HEK293 (cell line): ENCODE measurements around the gene FAM78A.

Experiments
- CTCF ChIA-PET: fragments of 350-600 bp; formaldehyde crosslinking; extraction: SDS; loops from one replicate; lab custom pipeline; 2021; ENCODE audit warnings: antibody characterized with exemption; lab: Yijun Ruan, JAX
- POLR2A ChIA-PET: fragments of 300-600 bp; formaldehyde crosslinking; extraction: SDS; loops from one replicate; lab custom pipeline; 2020; ENCODE audit warnings: antibody characterized with exemption, inconsistent platforms; lab: Yijun Ruan, JAX
- H3K27ac ChIP-seq: fragments of 200-500 bp; sonication (Bioruptor generic); 2 replicates; pipeline ENCODE4 v1.5.1; 2014; ENCODE audit warnings: low read depth, low read length, control low read depth, inconsistent platforms; ENCODE audit errors: extremely low read depth
- H3K36me3 ChIP-seq, 2 experiments: fragments of 200-500 bp in 1 of 2; sonication (Bioruptor generic) in 1 of 2; 1 replicate in 1 of 2; 2 replicates in 1 of 2; pipeline ENCODE4 v1.5.1; 2014 to 2017; ENCODE audit warnings: inconsistent platforms in 2 of 2, low read length in 2 of 2; ENCODE audit not compliant: control insufficient read depth in 2 of 2, insufficient read depth in 1 of 2
- H3K4me1 ChIP-seq: fragments of 200-500 bp; sonication (Bioruptor generic); 2 replicates; pipeline ENCODE4 v1.5.1; 2014; ENCODE audit warnings: mild to moderate bottlenecking, low read length, inconsistent platforms; ENCODE audit not compliant: control insufficient read depth, insufficient read depth
- H3K4me3 ChIP-seq: 2 replicates; pipeline ENCODE4 v1.5.1; 2011; ENCODE audit warnings: low read depth, mild to moderate bottlenecking, control low read depth, low read length, moderate library complexity
- H3K9me3 ChIP-seq: fragments of 200-500 bp; sonication (Bioruptor generic); 2 replicates; pipeline ENCODE4 v1.5.1; 2014; ENCODE audit warnings: low read depth, low read length, inconsistent platforms; ENCODE audit not compliant: control insufficient read depth, insufficient read depth
- EGR2 ChIP-seq: fragments of 450-650 bp; formaldehyde crosslinking; IDR thresholded peaks from 2 replicates; pipeline ENCODE4 v1.5.1; 2016; ENCODE audit warnings: low read depth, missing biosample characterization, missing genetic modification characterization
- KLF9 ChIP-seq: fragments of 450-650 bp; formaldehyde crosslinking; IDR thresholded peaks from 2 replicates; pipeline ENCODE4 v1.5.1; 2016; ENCODE audit warnings: missing biosample characterization, missing genetic modification characterization, low read depth
- PBX3 ChIP-seq: sonication (generic); formaldehyde crosslinking; IDR thresholded peaks from 2 replicates; pipeline ENCODE4 v1.8.1; 2022; ENCODE audit warnings: mild to moderate bottlenecking, moderate library complexity, missing genetic modification reagents
- SALL2 ChIP-seq: fragments of 450-650 bp; formaldehyde crosslinking; IDR thresholded peaks from 2 replicates; pipeline ENCODE4 v1.5.0; 2017; ENCODE audit warnings: missing biosample characterization, mild to moderate bottlenecking, missing genetic modification characterization, borderline replicate concordance
- SCRT1 ChIP-seq: fragments of 450-650 bp; formaldehyde crosslinking; IDR thresholded peaks from 2 replicates; pipeline ENCODE4 v1.5.1; 2016; ENCODE audit warnings: missing biosample characterization, missing genetic modification characterization, borderline replicate concordance
- SCRT2 ChIP-seq: fragments of 450-650 bp; formaldehyde crosslinking; IDR thresholded peaks from 2 replicates; pipeline ENCODE4 v1.5.1; 2016; ENCODE audit warnings: missing biosample characterization, missing genetic modification characterization
- ZBTB20 ChIP-seq: fragments of 450-650 bp; formaldehyde crosslinking; IDR thresholded peaks from 2 replicates; pipeline ENCODE4 v1.5.1; 2016; ENCODE audit warnings: missing biosample characterization, missing genetic modification characterization
- ZFHX2 ChIP-seq: fragments of 450-650 bp; formaldehyde crosslinking; conservative IDR thresholded peaks from 2 replicates; pipeline ENCODE4 v1.5.1; 2016; ENCODE audit warnings: missing biosample characterization, missing genetic modification characterization
- ZIC2 ChIP-seq: fragments of 450-650 bp; formaldehyde crosslinking; IDR thresholded peaks from 2 replicates; pipeline ENCODE4 v1.5.1; 2016; ENCODE audit warnings: missing biosample characterization, missing genetic modification characterization
- ZNF157 ChIP-seq: fragments of 450-650 bp; formaldehyde crosslinking; IDR thresholded peaks from 2 replicates; pipeline ENCODE4 v1.5.1; 2016; ENCODE audit warnings: missing biosample characterization, missing genetic modification characterization
- ZNF2 ChIP-seq: fragments of 450-650 bp; formaldehyde crosslinking; IDR thresholded peaks from 2 replicates; pipeline ENCODE4 v1.5.1; 2016; ENCODE audit warnings: missing biosample characterization, missing genetic modification characterization
- ZNF239 ChIP-seq: fragments of 450-650 bp; formaldehyde crosslinking; IDR thresholded peaks from 2 replicates; pipeline ENCODE4 v1.5.1; 2016; ENCODE audit warnings: missing biosample characterization, missing genetic modification characterization
- ZNF335 ChIP-seq: fragments of 450-650 bp; formaldehyde crosslinking; conservative IDR thresholded peaks from 2 replicates; pipeline ENCODE4 v1.5.1; 2016; ENCODE audit warnings: missing biosample characterization, missing genetic modification characterization
- ZNF426 ChIP-seq: fragments of 450-650 bp; formaldehyde crosslinking; IDR thresholded peaks from 2 replicates; pipeline ENCODE4 v1.5.1; 2017; ENCODE audit warnings: missing biosample characterization, missing genetic modification characterization, mild to moderate bottlenecking, inconsistent platforms, moderate library complexity
- ZNF473 ChIP-seq: fragments of 450-650 bp; formaldehyde crosslinking; IDR thresholded peaks from 2 replicates; pipeline ENCODE4 v1.5.1; 2017; ENCODE audit warnings: missing biosample characterization, missing genetic modification characterization
- ZNF555 ChIP-seq: fragments of 450-650 bp; formaldehyde crosslinking; conservative IDR thresholded peaks from 2 replicates; pipeline ENCODE4 v1.5.1; 2017; ENCODE audit warnings: missing biosample characterization, mild to moderate bottlenecking, missing genetic modification characterization, inconsistent platforms
- ZNF692 ChIP-seq: fragments of 450-650 bp; formaldehyde crosslinking; IDR thresholded peaks from 2 replicates; pipeline ENCODE4 v1.5.1; 2016; ENCODE audit warnings: missing biosample characterization, missing genetic modification characterization
- TF ChIP-seq, protein P1 (sequence below): fragments of 450-650 bp; formaldehyde crosslinking; IDR thresholded peaks from 2 replicates; pipeline ENCODE4 v1.5.1; 2016; ENCODE audit warnings: missing biosample characterization, missing genetic modification characterization
- TF ChIP-seq, protein P2 (sequence below): fragments of 450-650 bp; formaldehyde crosslinking; IDR thresholded peaks from 2 replicates; pipeline ENCODE4 v1.5.1; 2016; ENCODE audit warnings: missing biosample characterization, missing genetic modification characterization

The FAM78A gene

DNA sequence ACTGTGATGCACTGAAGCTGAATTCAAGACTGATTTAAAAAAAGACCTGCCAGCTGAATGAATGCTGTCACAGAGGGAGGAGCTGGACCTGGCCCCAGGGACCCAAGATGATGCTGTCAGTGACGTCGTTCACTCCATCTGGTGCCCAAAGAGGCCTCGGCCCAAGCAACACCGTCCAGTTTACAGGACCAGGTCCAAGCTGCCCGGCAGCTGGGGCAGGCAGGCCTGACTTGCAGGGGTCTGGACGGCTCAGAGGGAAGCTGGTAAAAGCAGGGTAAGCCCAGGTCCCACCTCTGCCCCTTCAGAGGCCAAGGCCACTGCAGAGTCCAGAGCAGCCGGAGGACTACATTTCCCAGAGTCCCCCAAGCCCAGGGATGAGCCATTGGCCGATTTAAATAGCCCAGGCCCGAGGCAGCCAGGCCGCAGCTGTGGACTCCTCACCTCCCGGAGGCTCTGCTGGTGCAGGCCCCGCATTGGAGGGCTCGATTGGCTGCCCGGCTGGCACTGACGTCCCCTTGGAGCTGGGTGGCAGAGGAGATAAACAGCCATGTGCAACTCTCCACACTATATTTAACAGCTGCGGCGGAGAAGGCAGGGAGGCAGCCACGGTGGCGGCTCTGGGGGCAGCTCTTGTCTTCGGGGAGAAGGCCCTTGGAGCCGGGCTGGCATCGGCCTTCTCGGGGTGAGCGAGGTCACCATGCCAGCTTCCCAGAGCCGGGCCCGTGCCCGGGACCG is 13.2 kb upstream of the FAM78A start, which contains the start of gene PLPP7 (continued):
- TF ChIP-seq ZNF335, result peak; percentile 88

GRCh38 chr9:131288217-131288616 is 11.9 kb upstream of the FAM78A start:
- no peaks in the 10 kb centered on the region for H3K9me3 ChIP-seq
- H3K27ac ChIP-seq, result no peak overlapping the region
- CTCF ChIA-PET, result interaction anchor here (0.6 to 2.2 kb wide), 2 partner anchors 48 to 273 kb away, joined by 3 to 11 read pairs; no protein-coding TSS in a partner anchor
- POLR2A ChIA-PET, result interaction anchor here (0.6 to 1.0 kb wide), 2 partner anchors 19 to 85 kb away, joined by 3 read pairs; no protein-coding TSS in a partner anchor
- no peaks in the 10 kb centered on the region for H3K4me1 ChIP-seq
- peaks cover 0 to 10% of the 10 kb centered on the region in 2 experiments; a peak in 1 of 3 replicates for H3K36me3 ChIP-seq
- TF ChIP-seq SALL2 (tag by site-specific recombination) (no peak), SCRT1 (tag by site-specific recombination) (peak; percentile 76), SCRT2 (tag by site-specific recombination) (peak; percentile 90), ZFHX2 (peak; percentile 49), EGR2 (tag by site-specific recombination) (peak; percentile 74), KLF9 (no peak)
- TF ChIP-seq, protein P1, sequence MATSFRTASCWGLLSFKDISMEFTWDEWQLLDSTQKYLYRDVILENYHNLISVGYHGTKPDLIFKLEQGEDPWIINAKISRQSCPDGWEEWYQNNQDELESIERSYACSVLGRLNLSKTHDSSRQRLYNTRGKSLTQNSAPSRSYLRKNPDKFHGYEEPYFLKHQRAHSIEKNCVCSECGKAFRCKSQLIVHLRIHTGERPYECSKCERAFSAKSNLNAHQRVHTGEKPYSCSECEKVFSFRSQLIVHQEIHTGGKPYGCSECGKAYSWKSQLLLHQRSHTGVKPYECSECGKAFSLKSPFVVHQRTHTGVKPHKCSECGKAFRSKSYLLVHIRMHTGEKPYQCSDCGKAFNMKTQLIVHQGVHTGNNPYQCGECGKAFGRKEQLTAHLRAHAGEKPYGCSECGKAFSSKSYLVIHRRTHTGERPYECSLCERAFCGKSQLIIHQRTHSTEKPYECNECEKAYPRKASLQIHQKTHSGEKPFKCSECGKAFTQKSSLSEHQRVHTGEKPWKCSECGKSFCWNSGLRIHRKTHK (tag by site-specific recombination), result no peak
- no peak overlapping the region for H3K4me3 ChIP-seq

- ChIA-PET CTCF (interaction anchor here (0.6 to 2.2 kb wide), 4 partner anchors 9 to 272 kb away, joined by 3 to 11 read pairs (median 3); no protein-coding TSS in a partner anchor), POLR2A (interaction anchor here (1.0 kb wide), 1 partner anchor 86 kb away, joined by 3 read pairs; no protein-coding TSS in a partner anchor)
- H3K4me3 ChIP-seq, result no peak overlapping the region
- H3K27ac ChIP-seq, result no peak overlapping the region
- TF ChIP-seq ZNF239 (no peak), ZNF426 (tag by site-specific recombination) (no peak), ZNF2 (no peak)
- H3K4me1 ChIP-seq, result no peaks in the 10 kb centered on the region
- no peaks in the 10 kb centered on the region for H3K9me3 ChIP-seq
- H3K36me3 ChIP-seq, result peaks cover 0 to 5% of the 10 kb centered on the region in 2 experiments; a peak in 1 of 3 replicates
Measured at GRCh38 chr9:131287359-131287758, 11.0 kb upstream of the FAM78A start.

DNA sequence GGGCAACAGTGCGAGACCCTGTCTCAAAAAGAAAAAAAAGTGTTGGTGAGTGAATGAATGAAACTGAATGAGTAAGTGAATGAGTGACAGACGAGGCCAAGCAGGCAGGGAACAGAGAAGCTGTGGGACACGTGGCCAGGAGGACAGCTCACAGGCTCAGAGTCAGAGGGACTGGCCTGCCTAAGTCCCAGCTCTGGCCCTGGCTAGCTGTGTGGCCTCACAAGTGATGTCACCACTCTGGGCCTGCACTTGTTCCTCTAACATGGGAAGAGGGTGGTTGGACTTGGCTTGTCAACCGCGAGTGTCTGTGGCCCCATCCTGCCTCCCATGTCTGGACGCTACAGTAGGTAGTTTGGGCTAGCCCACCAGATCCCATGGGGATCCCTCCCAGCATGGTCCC is 8.5 kb upstream of the FAM78A start:
- H3K27ac ChIP-seq, result no peak overlapping the region
- TF ChIP-seq ZNF473 (tag by site-specific recombination) (no peak), ZBTB20 (tag by site-specific recombination) (no peak), PBX3 (CRISPR knock-in tag) (no peak), ZIC2 (tag by site-specific recombination) (no peak), ZNF692 (tag by site-specific recombination) (no peak), ZNF555 (tag by site-specific recombination) (no peak), ZNF157 (tag by site-specific recombination) (no peak)
- TF ChIP-seq, protein P2, sequence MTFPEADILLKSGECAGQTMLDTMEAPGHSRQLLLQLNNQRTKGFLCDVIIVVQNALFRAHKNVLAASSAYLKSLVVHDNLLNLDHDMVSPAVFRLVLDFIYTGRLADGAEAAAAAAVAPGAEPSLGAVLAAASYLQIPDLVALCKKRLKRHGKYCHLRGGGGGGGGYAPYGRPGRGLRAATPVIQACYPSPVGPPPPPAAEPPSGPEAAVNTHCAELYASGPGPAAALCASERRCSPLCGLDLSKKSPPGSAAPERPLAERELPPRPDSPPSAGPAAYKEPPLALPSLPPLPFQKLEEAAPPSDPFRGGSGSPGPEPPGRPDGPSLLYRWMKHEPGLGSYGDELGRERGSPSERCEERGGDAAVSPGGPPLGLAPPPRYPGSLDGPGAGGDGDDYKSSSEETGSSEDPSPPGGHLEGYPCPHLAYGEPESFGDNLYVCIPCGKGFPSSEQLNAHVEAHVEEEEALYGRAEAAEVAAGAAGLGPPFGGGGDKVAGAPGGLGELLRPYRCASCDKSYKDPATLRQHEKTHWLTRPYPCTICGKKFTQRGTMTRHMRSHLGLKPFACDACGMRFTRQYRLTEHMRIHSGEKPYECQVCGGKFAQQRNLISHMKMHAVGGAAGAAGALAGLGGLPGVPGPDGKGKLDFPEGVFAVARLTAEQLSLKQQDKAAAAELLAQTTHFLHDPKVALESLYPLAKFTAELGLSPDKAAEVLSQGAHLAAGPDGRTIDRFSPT (tag by site-specific recombination), result no peak
- no peak overlapping the region for H3K4me3 ChIP-seq
- ChIA-PET POLR2A (no interaction called here), CTCF (interaction anchor here (0.6 kb wide), 2 partner anchors 38 to 51 kb away, joined by 3 to 6 read pairs; no protein-coding TSS in a partner anchor)
- no peaks in the 10 kb centered on the region for H3K9me3 ChIP-seq
- H3K4me1 ChIP-seq, result no peaks in the 10 kb centered on the region
- H3K36me3 ChIP-seq, result no peaks in the 10 kb centered on the region
